NCI-H1436 (cell line): ENCODE data around the gene FAM9C.
"Not testable (repeated sequence)": the region's sequence is repeated elsewhere in the genome, so short reads cannot be mapped to it uniquely, and the experiment has no call there.

Experiments
- DNase-seq: peaks from one replicate; lab custom pipeline; 2025; lab: John Stamatoyannopoulos, UW

The FAM9C gene

GRCh38 chrX:13044441-13044840 lies at the start of gene FAM9C:
TSS of gene FAM9C (minus strand) at chrX:13044620. CDS start at chrX:13043789, 831 bp downstream.
- no peak for DNase-seq

- DNase-seq = no peak
Measured at GRCh38 chrX:13093529-13094140, 49.2 kb upstream of the FAM9C start.

GRCh38 chrX:13092455-13092941 lies 48.1 kb upstream of the FAM9C start:
- DNase-seq = no peak

- DNase-seq = no peak
Measured at GRCh38 chrX:13091111-13091765, 46.8 kb upstream of the FAM9C start.

GRCh38 chrX:13090339-13091110 lies 46.1 kb upstream of the FAM9C start:
- no peak for DNase-seq

GRCh38 chrX:13090027-13090338 lies 45.6 kb upstream of the FAM9C start:
- DNase-seq = no peak

GRCh38 chrX:13088156-13088487 lies 43.7 kb upstream of the FAM9C start:
- no peak for DNase-seq

- DNase-seq = no peak
Measured at GRCh38 chrX:13087322-13088155, 43.1 kb upstream of the FAM9C start.

GRCh38 chrX:13086793-13087321 lies 42.4 kb upstream of the FAM9C start:
- DNase-seq = not testable (repeated sequence)

GRCh38 chrX:13086076-13086475 lies 41.7 kb upstream of the FAM9C start:
- no peak for DNase-seq

GRCh38 chrX:13085526-13085925 lies 41.1 kb upstream of the FAM9C start:
- DNase-seq = no peak

- DNase-seq = no peak
Measured at GRCh38 chrX:13084611-13085010, 40.2 kb upstream of the FAM9C start.

- DNase-seq = not testable (repeated sequence)
Measured at GRCh38 chrX:13083755-13084326, 39.4 kb upstream of the FAM9C start.

GRCh38 chrX:13082206-13083065 lies 38.0 kb upstream of the FAM9C start:
- DNase-seq = no peak

GRCh38 chrX:13081395-13082205 lies 37.2 kb upstream of the FAM9C start:
- DNase-seq = no peak

- no peak for DNase-seq
Measured at GRCh38 chrX:13080128-13080795, 35.8 kb upstream of the FAM9C start.

- no peak for DNase-seq
Measured at GRCh38 chrX:13078739-13079444, 34.5 kb upstream of the FAM9C start.

- DNase-seq = no peak
Measured at GRCh38 chrX:13077168-13077567, 32.7 kb upstream of the FAM9C start.
